ENCODE measurements around the gene CCDC86. TPM values are rescaled to one million over a fixed set of nuclear protein-coding genes. Genes with fewer than 3 reads are reported as not detected.

CCDC86 gene
- total and polyA plus RNA-seq, 9 of the 15 experiments (the other 6 are each of a cell fraction or from before 2014, with no cell fraction given) = 4.6 to 102 (median 25.2) TPM

DNA sequence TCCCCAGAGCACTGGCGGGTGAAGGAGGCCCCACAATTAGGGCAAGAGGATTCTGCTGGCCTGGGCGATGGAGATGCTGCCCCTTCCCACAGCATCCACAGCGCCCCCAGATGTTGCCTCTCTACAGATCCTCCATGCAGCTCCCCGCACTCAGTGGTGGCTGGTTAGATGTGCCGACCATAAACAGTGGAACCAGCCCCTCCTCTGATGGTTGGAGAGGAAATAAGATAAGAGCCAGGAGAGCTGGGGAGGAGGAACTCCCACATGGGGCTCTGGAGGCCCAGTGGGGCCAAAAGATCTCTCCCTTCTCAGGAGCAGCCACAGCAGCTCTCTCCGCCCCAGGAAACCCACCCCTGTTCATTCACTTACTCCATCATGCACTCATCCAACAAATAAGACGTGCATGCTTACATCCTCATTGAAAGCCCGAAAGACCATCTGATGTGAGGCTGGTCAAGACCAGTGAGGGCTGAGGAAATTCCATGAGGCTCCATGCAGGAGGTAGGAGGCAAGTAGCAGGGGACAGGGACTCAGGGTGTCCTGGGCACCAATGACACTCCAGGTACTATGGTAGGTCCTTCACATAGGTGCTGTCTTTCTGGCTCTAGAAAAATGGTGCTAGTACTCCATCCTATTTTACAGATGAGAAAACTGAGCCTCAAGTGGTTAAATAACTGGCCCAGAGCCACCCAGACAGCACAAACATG is 12.4 kb downstream of the CCDC86 start (continued):
- TF ChIP-seq MTA1 (IDR thresholded peaks at IDR 0.05; ENCODE audit: borderline replicate concordance) = 0 out of 2 replicates have a peak, but pooled peaks have one; percentile 33
- no peak for TF ChIP-seq PRMT5 (CRISPR knock-in tag; IDR thresholded peaks at IDR 0.05)
- no peak for TF ChIP-seq HMG20B (CRISPR knock-in tag; IDR thresholded peaks at IDR 0.05)
- TF ChIP-seq, protein P1, sequence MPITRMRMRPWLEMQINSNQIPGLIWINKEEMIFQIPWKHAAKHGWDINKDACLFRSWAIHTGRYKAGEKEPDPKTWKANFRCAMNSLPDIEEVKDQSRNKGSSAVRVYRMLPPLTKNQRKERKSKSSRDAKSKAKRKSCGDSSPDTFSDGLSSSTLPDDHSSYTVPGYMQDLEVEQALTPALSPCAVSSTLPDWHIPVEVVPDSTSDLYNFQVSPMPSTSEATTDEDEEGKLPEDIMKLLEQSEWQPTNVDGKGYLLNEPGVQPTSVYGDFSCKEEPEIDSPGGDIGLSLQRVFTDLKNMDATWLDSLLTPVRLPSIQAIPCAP (CRISPR knock-in tag; IDR thresholded peaks at IDR 0.05; ENCODE audit: borderline replicate concordance) = no peak
- peak; percentile 78; the same call in 1 of the 2 replicates for TF ChIP-seq RNF2 (IDR thresholded peaks at IDR 0.05)
- peak; percentile 41; the same call in 1 of the 2 replicates for TF ChIP-seq EP400 (IDR thresholded peaks at IDR 0.05)
- peak in 1 of 2 experiments; percentile 90; a peak in 2 of 4 replicates for TF ChIP-seq RCOR1 (IDR thresholded peaks at IDR 0.05; ENCODE audit: borderline replicate concordance in 1 of 2, low read depth in 2 of 2, low read length in 2 of 2)
- peak; percentile 24; the same call in 1 of the 2 replicates for TF ChIP-seq HDAC2 (IDR thresholded peaks at IDR 0.05)
- peak; percentile 48 for TF ChIP-seq ATF7 (IDR thresholded peaks at IDR 0.05)
- TF ChIP-seq SMAD4 (CRISPR knock-in tag; conservative IDR thresholded peaks at IDR 0.05) = 0 out of 2 replicates have a peak, but pooled peaks have one; percentile 19
- peak in 1 of 2 experiments; percentile 46; a peak in 2 of 4 replicates for TF ChIP-seq HDAC1 (IDR thresholded peaks at IDR 0.05)
- peak; percentile 42 to 45; a peak in 2 of 4 replicates for TF ChIP-seq KDM1A (IDR thresholded peaks at IDR 0.05)
- TF ChIP-seq, protein P2, sequence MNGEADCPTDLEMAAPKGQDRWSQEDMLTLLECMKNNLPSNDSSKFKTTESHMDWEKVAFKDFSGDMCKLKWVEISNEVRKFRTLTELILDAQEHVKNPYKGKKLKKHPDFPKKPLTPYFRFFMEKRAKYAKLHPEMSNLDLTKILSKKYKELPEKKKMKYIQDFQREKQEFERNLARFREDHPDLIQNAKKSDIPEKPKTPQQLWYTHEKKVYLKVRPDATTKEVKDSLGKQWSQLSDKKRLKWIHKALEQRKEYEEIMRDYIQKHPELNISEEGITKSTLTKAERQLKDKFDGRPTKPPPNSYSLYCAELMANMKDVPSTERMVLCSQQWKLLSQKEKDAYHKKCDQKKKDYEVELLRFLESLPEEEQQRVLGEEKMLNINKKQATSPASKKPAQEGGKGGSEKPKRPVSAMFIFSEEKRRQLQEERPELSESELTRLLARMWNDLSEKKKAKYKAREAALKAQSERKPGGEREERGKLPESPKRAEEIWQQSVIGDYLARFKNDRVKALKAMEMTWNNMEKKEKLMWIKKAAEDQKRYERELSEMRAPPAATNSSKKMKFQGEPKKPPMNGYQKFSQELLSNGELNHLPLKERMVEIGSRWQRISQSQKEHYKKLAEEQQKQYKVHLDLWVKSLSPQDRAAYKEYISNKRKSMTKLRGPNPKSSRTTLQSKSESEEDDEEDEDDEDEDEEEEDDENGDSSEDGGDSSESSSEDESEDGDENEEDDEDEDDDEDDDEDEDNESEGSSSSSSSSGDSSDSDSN (IDR thresholded peaks at IDR 0.05; ENCODE audit: borderline replicate concordance in 1 of 2, low read depth in 2 of 2, low read length in 2 of 2) = 0 out of 4 replicates have a peak, but pooled peaks of 1 of the 2 experiments have one; percentile 54
- 0 out of 2 replicates have a peak, but pooled peaks have one; percentile 9 for TF ChIP-seq TCF3 (CRISPR knock-in tag; IDR thresholded peaks at IDR 0.05)
- TF ChIP-seq, protein P3, sequence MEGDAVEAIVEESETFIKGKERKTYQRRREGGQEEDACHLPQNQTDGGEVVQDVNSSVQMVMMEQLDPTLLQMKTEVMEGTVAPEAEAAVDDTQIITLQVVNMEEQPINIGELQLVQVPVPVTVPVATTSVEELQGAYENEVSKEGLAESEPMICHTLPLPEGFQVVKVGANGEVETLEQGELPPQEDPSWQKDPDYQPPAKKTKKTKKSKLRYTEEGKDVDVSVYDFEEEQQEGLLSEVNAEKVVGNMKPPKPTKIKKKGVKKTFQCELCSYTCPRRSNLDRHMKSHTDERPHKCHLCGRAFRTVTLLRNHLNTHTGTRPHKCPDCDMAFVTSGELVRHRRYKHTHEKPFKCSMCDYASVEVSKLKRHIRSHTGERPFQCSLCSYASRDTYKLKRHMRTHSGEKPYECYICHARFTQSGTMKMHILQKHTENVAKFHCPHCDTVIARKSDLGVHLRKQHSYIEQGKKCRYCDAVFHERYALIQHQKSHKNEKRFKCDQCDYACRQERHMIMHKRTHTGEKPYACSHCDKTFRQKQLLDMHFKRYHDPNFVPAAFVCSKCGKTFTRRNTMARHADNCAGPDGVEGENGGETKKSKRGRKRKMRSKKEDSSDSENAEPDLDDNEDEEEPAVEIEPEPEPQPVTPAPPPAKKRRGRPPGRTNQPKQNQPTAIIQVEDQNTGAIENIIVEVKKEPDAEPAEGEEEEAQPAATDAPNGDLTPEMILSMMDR (IDR thresholded peaks at IDR 0.05 in 2 of 3, conservative IDR thresholded peaks at IDR 0.05 in 1 of 3; ENCODE audit: insufficient read depth in 2 of 3, low read depth in 1 of 3, low read length in 3 of 3) = peak in 2 of 3 experiments; percentile 9 to 31; a peak in 2 of 6 replicates
- 0 out of 2 replicates have a peak, but pooled peaks have one; percentile 65 for TF ChIP-seq ETV1 (tag; conservative IDR thresholded peaks at IDR 0.05; ENCODE audit: low read depth)
- peak; percentile 29; the same call in 1 of the 2 replicates for TF ChIP-seq NBN (IDR thresholded peaks at IDR 0.05; ENCODE audit: low read depth)
- no peak; the same call in 1 of the 2 replicates for TF ChIP-seq POLR2A (conservative IDR thresholded peaks at IDR 0.05)
- TF ChIP-seq, protein P4, sequence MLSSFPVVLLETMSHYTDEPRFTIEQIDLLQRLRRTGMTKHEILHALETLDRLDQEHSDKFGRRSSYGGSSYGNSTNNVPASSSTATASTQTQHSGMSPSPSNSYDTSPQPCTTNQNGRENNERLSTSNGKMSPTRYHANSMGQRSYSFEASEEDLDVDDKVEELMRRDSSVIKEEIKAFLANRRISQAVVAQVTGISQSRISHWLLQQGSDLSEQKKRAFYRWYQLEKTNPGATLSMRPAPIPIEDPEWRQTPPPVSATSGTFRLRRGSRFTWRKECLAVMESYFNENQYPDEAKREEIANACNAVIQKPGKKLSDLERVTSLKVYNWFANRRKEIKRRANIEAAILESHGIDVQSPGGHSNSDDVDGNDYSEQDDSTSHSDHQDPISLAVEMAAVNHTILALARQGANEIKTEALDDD (IDR thresholded peaks at IDR 0.05) = peak; percentile 72; the same call in 1 of the 2 replicates
- TF ChIP-seq HDGF (IDR thresholded peaks at IDR 0.05) = 0 out of 2 replicates have a peak, but pooled peaks have one; percentile 26
- TF ChIP-seq, protein P5, sequence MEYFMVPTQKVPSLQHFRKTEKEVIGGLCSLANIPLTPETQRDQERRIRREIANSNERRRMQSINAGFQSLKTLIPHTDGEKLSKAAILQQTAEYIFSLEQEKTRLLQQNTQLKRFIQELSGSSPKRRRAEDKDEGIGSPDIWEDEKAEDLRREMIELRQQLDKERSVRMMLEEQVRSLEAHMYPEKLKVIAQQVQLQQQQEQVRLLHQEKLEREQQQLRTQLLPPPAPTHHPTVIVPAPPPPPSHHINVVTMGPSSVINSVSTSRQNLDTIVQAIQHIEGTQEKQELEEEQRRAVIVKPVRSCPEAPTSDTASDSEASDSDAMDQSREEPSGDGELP (CRISPR knock-in tag; IDR thresholded peaks at IDR 0.05; ENCODE audit: borderline replicate concordance) = no peak; the same call in 1 of the 2 replicates
- TF ChIP-seq SOX6 (IDR thresholded peaks at IDR 0.05) = peak; percentile 54; the same call in 1 of the 2 replicates
